GM23338 (cell line): ENCODE data around the gene CLDN9. TPM values are rescaled to one million over a fixed set of nuclear protein-coding genes. Genes with fewer than 3 reads are reported as not detected.

ENCODE experiments used
- ATAC-seq: fragments of 200-7000 bp; cut with Tn5 transposase; 3 replicates; pipeline ENCODE4 v1.9.1; 2020
- DNase-seq: peaks from one replicate; pipeline ENCODE4 v3.0.0-alpha.2; 2015; ENCODE audit warnings: low spot score
- H2AFZ ChIP-seq: fragments of 200-600 bp; sonication (generic); 2 replicates; pipeline ENCODE4 v1.8.0; 2016; ENCODE audit warnings: antibody characterized with exemption, mild to moderate bottlenecking, moderate library complexity
- H3F3A ChIP-seq: fragments of 200-600 bp; sonication (generic); replicated peaks from 2 replicates; pipeline ENCODE4 v1.8.0; 2017; ENCODE audit warnings: antibody characterized with exemption, mixed run types, low read depth
- H3K27ac ChIP-seq: fragments of 200-600 bp; sonication (generic); 2 replicates; pipeline ENCODE4 v1.6.1; 2016; ENCODE audit warnings: low read depth
- H3K27me3 ChIP-seq: fragments of 200-600 bp; sonication (generic); 2 replicates; pipeline ENCODE4 v1.8.0; 2016; ENCODE audit warnings: mild to moderate bottlenecking, mixed run types, moderate library complexity; ENCODE audit not compliant: insufficient read depth
- H3K36me3 ChIP-seq: fragments of 200-600 bp; sonication (generic); 2 replicates; pipeline ENCODE4 v1.8.0; 2016; ENCODE audit warnings: mild to moderate bottlenecking; ENCODE audit not compliant: insufficient read depth
- H3K4me1 ChIP-seq: fragments of 200-600 bp; sonication (generic); 2 replicates; pipeline ENCODE4 v1.8.0; 2016; ENCODE audit warnings: mild to moderate bottlenecking, moderate library complexity; ENCODE audit not compliant: insufficient read depth
- H3K4me2 ChIP-seq: fragments of 200-600 bp; sonication (generic); 2 replicates; pipeline ENCODE4 v1.7.1; 2017; ENCODE audit warnings: mixed run types
- H3K4me3 ChIP-seq: fragments of 200-600 bp; sonication (generic); 2 replicates; pipeline ENCODE4 v1.6.1; 2016; ENCODE audit warnings: mixed run types
- H3K79me2 ChIP-seq: fragments of 200-600 bp; sonication (generic); replicated peaks from 2 replicates; pipeline ENCODE4 v1.8.0; 2017; ENCODE audit warnings: mild to moderate bottlenecking; ENCODE audit not compliant: insufficient read depth
- H3K9me2 ChIP-seq: fragments of 200-600 bp; sonication (generic); 2 replicates; pipeline ENCODE4 v1.8.0; 2017; ENCODE audit not compliant: insufficient read depth
- H4K20me1 ChIP-seq: fragments of 200-600 bp; sonication (generic); replicated peaks from 2 replicates; pipeline ENCODE4 v1.8.0; 2017; ENCODE audit warnings: mild to moderate bottlenecking; ENCODE audit not compliant: insufficient read depth
- H3K27ac Mint-ChIP-seq: 2 replicates; pipeline ENCODE4 v1.8.0; 2020; ENCODE audit warnings: inconsistent platforms, mild to moderate bottlenecking, moderate library complexity, mixed read lengths
- H3K27me3 Mint-ChIP-seq: 3 replicates; pipeline ENCODE4 v1.8.0; 2022; ENCODE audit warnings: low read depth, mild to moderate bottlenecking, moderate library complexity, mixed read lengths, inconsistent platforms; ENCODE audit not compliant: insufficient read depth, poor library complexity
- H3K36me3 Mint-ChIP-seq: 3 replicates; pipeline ENCODE4 v1.8.0; 2021; ENCODE audit warnings: low read depth, mild to moderate bottlenecking, inconsistent platforms, moderate library complexity, mixed read lengths
- H3K4me1 Mint-ChIP-seq: 3 replicates; pipeline ENCODE4 v1.8.0; 2020; ENCODE audit warnings: mild to moderate bottlenecking, inconsistent platforms, mixed read lengths
- H3K4me3 Mint-ChIP-seq: 3 replicates; pipeline ENCODE4 v1.8.0; 2021; ENCODE audit warnings: moderate library complexity, mild to moderate bottlenecking, inconsistent platforms, mixed read lengths
- H3K9me3 Mint-ChIP-seq: 3 replicates; pipeline ENCODE4 v1.8.0; 2020; ENCODE audit warnings: moderate library complexity, mild to moderate bottlenecking, inconsistent platforms, mixed read lengths
- CREB1 ChIP-seq: fragments of 250-450 bp; sonication (Bioruptor Pico); IDR thresholded peaks from 2 replicates; pipeline ENCODE4 v1.5.0; 2020; ENCODE audit warnings: low read depth, mild to moderate bottlenecking, moderate library complexity
- ETS1 ChIP-seq: IDR thresholded peaks from 2 replicates; pipeline ENCODE4 v1.6.1; 2016; ENCODE audit warnings: antibody characterized with exemption
- EZH2 ChIP-seq: fragments of 200-600 bp; sonication (generic); IDR thresholded peaks from one replicate; pipeline ENCODE4 v1.8.0; 2017; ENCODE audit warnings: antibody characterized with exemption, mild to moderate bottlenecking, low read depth; ENCODE audit not compliant: unreplicated experiment
- EZH2phosphoT487 ChIP-seq: fragments of 200-600 bp; sonication (generic); IDR thresholded peaks from one replicate; pipeline ENCODE4 v1.8.1; 2018; ENCODE audit warnings: antibody characterized with exemption; ENCODE audit not compliant: unreplicated experiment
- JUNB ChIP-seq: IDR thresholded peaks from one replicate; pipeline ENCODE4 v1.6.1; 2016; ENCODE audit warnings: antibody characterized with exemption; ENCODE audit not compliant: unreplicated experiment
- REST ChIP-seq: IDR thresholded peaks from one replicate; pipeline ENCODE4 v1.6.1; 2018; ENCODE audit warnings: antibody characterized with exemption; ENCODE audit not compliant: unreplicated experiment
- STAT1 ChIP-seq: IDR thresholded peaks from one replicate; pipeline ENCODE4 v1.6.1; 2016; ENCODE audit warnings: antibody characterized with exemption; ENCODE audit not compliant: unreplicated experiment
- ZNF114 ChIP-seq: fragments of 250-450 bp; sonication (Bioruptor Pico); IDR thresholded peaks from 2 replicates; pipeline ENCODE4 v1.5.0; 2020; ENCODE audit warnings: mild to moderate bottlenecking, moderate library complexity
- polyA plus RNA-seq: library from polyadenylated mRNA; unstranded; fragments of >200 nt; fragmentation: Nextera tagmentation; extraction: Ambion mirVana; gene quantifications from 2 replicates; pipeline ENCODE4 v1.2.1, GENCODE V29; 2016
- total RNA-seq: library from RNA; depleted of rRNA; stranded (reverse); fragments of >200 nt; shearing (Covaris generic); gene quantifications from 2 replicates; pipeline ENCODE4 v1.2.3, GENCODE V29; 2014

CLDN9 gene
- total and polyA plus RNA-seq, 2 experiments from 2014 or later: 1.8 to 3.0 TPM

- no peak for TF ChIP-seq ZNF114 (CRISPR knock-in tag)
- TF ChIP-seq JUNB: no peak
- no peak for TF ChIP-seq STAT1
- TF ChIP-seq EZH2: no peak
- no peak for TF ChIP-seq EZH2phosphoT487
- no peak for TF ChIP-seq REST
- TF ChIP-seq ETS1: no peak
These were observed 44.4 kb upstream of the CLDN9 start (continued) for GRCh38 chr16:2968368-2968737.

- Mint-ChIP-seq H3K36me3 (peaks cover 17% of the 10 kb centered on the region), H3K4me1 (peaks cover 27% of the 10 kb centered on the region), H3K9me3 (no peaks in the 10 kb centered on the region), H3K27me3 (peaks cover 45% of the 10 kb centered on the region), H3K4me3 (peak within 1 kb of the TSS; percentile 69), H3K27ac (no peak within 1 kb of the TSS)
- peak; percentile 25 for ATAC-seq
- peak within 1 kb of the TSS; percentile 94 for H3K4me3 ChIP-seq
- peaks cover 12% of the 10 kb centered on the region for H4K20me1 ChIP-seq
- H3K9me2 ChIP-seq: no peaks in the 10 kb centered on the region
- no peaks in the 10 kb centered on the region for H3K79me2 ChIP-seq
- H3K27ac ChIP-seq: no peak within 1 kb of the TSS
- H3K4me2 ChIP-seq: peak within 1 kb of the TSS; percentile 95
- peaks cover 37% of the 10 kb centered on the region for H3K27me3 ChIP-seq
- TF ChIP-seq EZH2 (no peak), CREB1 (CRISPR knock-in tag) (peak; percentile 81), REST (peak; percentile 96), ETS1 (peak; percentile 47; the same call in 1 of the 2 replicates), ZNF114 (CRISPR knock-in tag) (no peak)
- DNase-seq: peak; percentile 92
- peak within 1 kb of the TSS; percentile 85; the same call in 1 of the 2 replicates for H2AFZ ChIP-seq
- H3F3A ChIP-seq: peaks cover 42% of the 10 kb centered on the region
- H3K4me1 ChIP-seq: peaks cover 20% of the 10 kb centered on the region; the same call in 1 of the 2 replicates
- H3K36me3 ChIP-seq: no peaks in the 10 kb centered on the region
These were observed 43.8 kb upstream of the CLDN9 start, which contains the start of gene PAQR4 for GRCh38 chr16:2968738-2969544. TSS of gene PAQR4 (plus strand) at chr16:2969348. CDS start at chr16:2969675, 327 bp downstream.
